T-helper 2 cell treated with Interferon-gamma antibody and Interleukin-4, amounts not matched to agents 100 ng/mL and 5 ng/mL, for 36 hours (primary cell): ENCODE results near the gene PIEZO1. TPM values are rescaled to one million over a fixed set of nuclear protein-coding genes. Genes with fewer than 3 reads are reported as not detected.

Experiments used
- intact Hi-C: fragments of 100-400 bp; cut with micrococcal nuclease; formaldehyde crosslinking; loops from one replicate; pipeline ENCODE4 v1.15.1; 2023
- total RNA-seq: library from RNA; stranded (reverse); gene quantifications from 2 replicates; pipeline ENCODE4 v1.2.3, GENCODE V29; 2022

Gene PIEZO1
- total RNA-seq, 1 donor from 2014 or later = 306 TPM

GRCh38 chr16:88706965-88707826 is 77.8 kb downstream of the PIEZO1 start:
- intact Hi-C loops = loop anchor here (1.0 kb wide), 1 partner anchor 137 kb away; the partner anchor contains the start of gene ZC3H18

GRCh38 chr16:88706229-88706964 is 78.6 kb downstream of the PIEZO1 start, which contains the start of the genes CTU2 and RNF166:
TSS of gene CTU2 (plus strand) at chr16:88706503. CDS start at chr16:88706531, 28 bp downstream.
TSS of gene RNF166 (minus strand) at chr16:88706408. CDS start at chr16:88706325, 83 bp downstream.
- intact Hi-C loops = loop anchor here (1.0 kb wide), 1 partner anchor 136 kb away; the partner anchor contains the start of gene ZC3H18

- intact Hi-C loops = loop anchor here (1.0 kb wide), 1 partner anchor 136 kb away; the partner anchor contains the start of gene ZC3H18
Measured at GRCh38 chr16:88705801-88706228, 79.2 kb downstream of the PIEZO1 start.

- intact Hi-C loops = no loop called here
Measured at GRCh38 chr16:88705076-88705684, 79.8 kb downstream of the PIEZO1 start.

GRCh38 chr16:88703486-88704309 is 81.3 kb downstream of the PIEZO1 start:
- intact Hi-C loops = loop anchor here (5.0 kb wide), 2 partner anchors 99 to 251 kb away; partner anchors contain the start of genes CDT1 and ZFPM1

GRCh38 chr16:88702371-88703210 is 82.4 kb downstream of the PIEZO1 start:
- intact Hi-C loops = loop anchor here (5.0 kb wide), 2 partner anchors 100 to 250 kb away; partner anchors contain the start of genes CDT1 and ZFPM1

DNA sequence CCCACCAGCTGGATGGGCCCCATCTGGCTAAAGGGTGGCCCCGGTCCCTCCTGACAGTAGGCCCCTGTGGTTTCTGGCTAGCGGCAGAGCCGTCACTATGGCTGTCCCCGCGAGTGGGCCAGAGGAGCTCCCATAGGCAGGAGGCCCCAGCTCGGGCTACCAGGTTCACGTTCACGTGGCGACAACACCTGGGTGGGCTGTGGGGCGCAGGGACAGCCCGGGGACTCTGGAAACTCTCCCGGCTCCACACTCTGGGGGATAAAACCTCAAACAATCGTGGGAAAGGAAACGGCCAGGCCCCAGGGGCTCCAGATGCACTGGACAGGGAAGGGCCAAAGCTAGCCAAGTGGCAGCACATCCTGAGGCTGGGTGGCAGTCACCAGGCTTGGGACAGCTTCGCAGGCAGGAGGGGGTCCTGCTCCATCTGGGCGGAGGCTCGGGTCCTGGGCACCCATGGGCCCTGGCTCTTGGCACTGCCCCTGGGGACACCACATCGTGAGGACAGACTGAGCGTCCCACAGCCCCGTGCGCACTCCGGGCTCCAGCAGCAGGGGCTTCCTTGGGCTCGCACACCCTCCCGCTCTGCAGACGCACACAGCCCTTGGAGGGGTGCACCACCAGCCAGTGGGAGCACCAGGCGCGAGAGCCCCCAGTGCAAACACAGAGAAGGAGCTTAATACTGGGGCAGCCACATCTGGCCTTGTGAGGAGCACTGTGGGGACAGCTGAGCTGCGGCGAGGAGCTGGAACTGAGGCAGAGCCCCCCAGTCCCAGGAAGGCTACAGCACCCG is 83.2 kb downstream of the PIEZO1 start:
- intact Hi-C loops = loop anchor here (1.0 to 5.0 kb wide), 6 partner anchors 15 to 249 kb away; partner anchors contain the start of genes CDT1, CYBA, MVD and SNAI3

GRCh38 chr16:88700636-88701482 is 84.2 kb downstream of the PIEZO1 start:
- intact Hi-C loops = loop anchor here (1.0 to 5.0 kb wide), 6 partner anchors 14 to 249 kb away; partner anchors contain the start of genes CDT1, CYBA, MVD and SNAI3

- intact Hi-C loops = loop anchor here (2.0 to 5.0 kb wide), 4 partner anchors 13 to 248 kb away; partner anchors contain the start of genes CDT1, SNAI3 and ZFPM1
Measured at GRCh38 chr16:88700322-88700635, 84.7 kb downstream of the PIEZO1 start.

- intact Hi-C loops = no loop called here
Measured at GRCh38 chr16:88699180-88699579, 85.8 kb downstream of the PIEZO1 start.

GRCh38 chr16:88698646-88699045 is 86.4 kb downstream of the PIEZO1 start:
- intact Hi-C loops = no loop called here

- intact Hi-C loops = no loop called here
Measured at GRCh38 chr16:88697831-88698615, 87.0 kb downstream of the PIEZO1 start.

DNA sequence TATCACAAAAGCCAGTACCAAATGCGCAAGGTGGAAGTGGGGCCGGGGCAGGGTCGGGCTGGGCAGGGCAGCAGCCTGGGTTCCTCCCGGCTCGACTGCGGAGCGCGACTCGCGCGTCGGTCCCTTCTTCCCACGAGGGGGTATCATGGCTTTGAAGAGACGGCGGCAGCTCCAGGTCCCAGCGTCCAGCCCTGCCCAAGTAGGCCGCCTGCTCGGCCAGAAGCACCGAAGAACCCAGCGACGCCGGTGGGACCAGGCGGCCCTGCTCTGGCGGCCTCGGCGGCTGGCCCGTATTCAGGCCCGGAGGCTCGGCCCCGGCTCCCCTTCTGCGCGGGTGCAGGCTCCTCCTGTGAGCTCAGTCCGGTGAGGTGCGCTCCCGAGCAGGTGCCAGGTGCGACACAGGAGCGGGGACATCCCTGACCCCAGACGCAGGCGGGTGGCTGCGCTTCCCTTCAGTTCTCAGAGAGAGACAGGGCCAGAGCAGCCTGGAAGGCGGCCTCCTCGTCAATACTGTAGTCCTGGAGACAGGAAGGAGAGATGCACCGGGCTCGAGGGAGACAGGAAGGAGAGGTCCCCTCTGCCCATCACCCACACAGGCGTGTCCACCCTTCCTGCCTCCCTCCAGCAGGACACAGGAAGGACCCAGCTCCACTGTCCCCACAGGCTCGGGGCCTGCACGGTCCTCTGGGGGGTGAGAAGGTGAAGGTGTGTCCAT is 87.7 kb downstream of the PIEZO1 start:
- intact Hi-C loops = no loop called here

- intact Hi-C loops = no loop called here
Measured at GRCh38 chr16:88696441-88696840, 88.6 kb downstream of the PIEZO1 start.

GRCh38 chr16:88695753-88696152 is 89.3 kb downstream of the PIEZO1 start:
- intact Hi-C loops = no loop called here

- intact Hi-C loops = no loop called here
Measured at GRCh38 chr16:88695218-88695617, 89.8 kb downstream of the PIEZO1 start.
